Liver (tissue), 9 donors: Measurements from ENCODE around the gene TXK. TPM values are rescaled to one million over a fixed set of nuclear protein-coding genes. Genes with fewer than 3 reads are reported as not detected.

Source experiments
- DNase-seq: peaks from one replicate; pipeline ENCODE4 v3.0.0-alpha.2; 2017; ENCODE audit warnings: low spot score
- H3K27ac ChIP-seq, 2 donors: one replicate each; pipeline ENCODE4 v1.7.0; 2013; ENCODE audit warnings: inconsistent platforms in 2 of 2, low read length in 2 of 2, control low read depth in 1 of 2, low read depth in 1 of 2, mild to moderate bottlenecking in 1 of 2
- H3K27me3 ChIP-seq, 4 donors: one replicate each; pipeline versions ENCODE4 v1.6.1 to v1.7.0; 2013; ENCODE audit warnings: low read length in 3 of 4, inconsistent platforms in 1 of 4, mild to moderate bottlenecking in 1 of 4, moderate library complexity in 1 of 4; ENCODE audit not compliant: control insufficient read depth in 4 of 4, insufficient read depth in 4 of 4
- H3K36me3 ChIP-seq, 4 donors: one replicate each; pipeline versions ENCODE4 v1.6.1 to v1.7.0; 2013; ENCODE audit warnings: low read length in 3 of 4, mild to moderate bottlenecking in 3 of 4, low read depth in 1 of 4, moderate library complexity in 1 of 4; ENCODE audit not compliant: control insufficient read depth in 4 of 4, insufficient read depth in 3 of 4
- H3K4me1 ChIP-seq, 4 donors: one replicate each; pipeline versions ENCODE4 v1.6.1 to v1.7.0; 2013; ENCODE audit warnings: low read length in 3 of 4, mild to moderate bottlenecking in 3 of 4, moderate library complexity in 1 of 4; ENCODE audit not compliant: control insufficient read depth in 4 of 4, insufficient read depth in 4 of 4
- H3K4me3 ChIP-seq, 3 donors: one replicate each; pipeline versions ENCODE4 v1.6.1 to v1.7.0; 2013; ENCODE audit warnings: low read length in 3 of 3, control low read depth in 1 of 3, low read depth in 1 of 3, mild to moderate bottlenecking in 1 of 3
- H3K9ac ChIP-seq, 2 donors: one replicate each; pipeline ENCODE4 v1.7.0; 2013; ENCODE audit warnings: low read length in 2 of 2, mild to moderate bottlenecking in 2 of 2, moderate library complexity in 2 of 2, control low read depth in 1 of 2, low read depth in 1 of 2
- H3K9me3 ChIP-seq, 4 donors: one replicate each; pipeline versions ENCODE4 v1.6.1 to v1.7.0; 2013; ENCODE audit warnings: low read length in 3 of 4; ENCODE audit not compliant: control insufficient read depth in 4 of 4
- ATF3 ChIP-seq: IDR thresholded peaks from 2 replicates; pipeline ENCODE4 v1.6.1; 2016; ENCODE audit warnings: antibody characterized with exemption
- EGR1 ChIP-seq, 2 donors: IDR thresholded peaks; 2 replicates each; pipeline ENCODE4 v1.6.1; 2016 to 2018; ENCODE audit warnings: antibody characterized with exemption in 2 of 2, low read depth in 2 of 2
- FOXA1 ChIP-seq: IDR thresholded peaks from 2 replicates; pipeline ENCODE4 v1.6.1; 2016; ENCODE audit warnings: antibody characterized with exemption
- FOXA2 ChIP-seq: IDR thresholded peaks from 2 replicates; pipeline ENCODE4 v1.6.1; 2016; ENCODE audit warnings: antibody characterized with exemption
- GABPA ChIP-seq, 2 donors: IDR thresholded peaks in 1 of 2; conservative IDR thresholded peaks in 1 of 2; 2 replicates each; pipeline ENCODE4 v1.6.1; 2016; ENCODE audit warnings: antibody characterized with exemption in 2 of 2, mild to moderate bottlenecking in 1 of 2, moderate library complexity in 1 of 2
- HNF4A ChIP-seq, 2 donors: conservative IDR thresholded peaks; 2 replicates each; pipeline ENCODE4 v1.6.1; 2016; ENCODE audit warnings: antibody characterized with exemption in 2 of 2, mild to moderate bottlenecking in 2 of 2
- HNF4G ChIP-seq: IDR thresholded peaks from 2 replicates; pipeline ENCODE4 v1.6.1; 2016; ENCODE audit warnings: antibody characterized with exemption
- JUND ChIP-seq, 2 donors: IDR thresholded peaks; 2 replicates each; pipeline ENCODE4 v1.6.1; 2016; ENCODE audit warnings: antibody characterized with exemption in 2 of 2
- MAX ChIP-seq: IDR thresholded peaks from 2 replicates; pipeline ENCODE4 v1.6.1; 2016; ENCODE audit warnings: antibody characterized with exemption
- NR2F2 ChIP-seq: IDR thresholded peaks from 2 replicates; pipeline ENCODE4 v1.6.1; 2016; ENCODE audit warnings: antibody characterized with exemption
- RAD21 ChIP-seq, 2 donors: IDR thresholded peaks; 2 replicates each; pipeline ENCODE4 v1.6.1; 2016; ENCODE audit warnings: antibody characterized with exemption in 2 of 2, mild to moderate bottlenecking in 2 of 2
- RXRA ChIP-seq, 2 donors: IDR thresholded peaks; 2 replicates each; pipeline ENCODE4 v1.6.1; 2017 to 2018; ENCODE audit warnings: antibody characterized with exemption in 2 of 2, mild to moderate bottlenecking in 1 of 2
- SP1 ChIP-seq: IDR thresholded peaks from 2 replicates; pipeline ENCODE4 v1.6.1; 2018; ENCODE audit warnings: antibody characterized with exemption, mild to moderate bottlenecking
- TAF1 ChIP-seq: conservative IDR thresholded peaks from 2 replicates; pipeline ENCODE4 v1.6.1; 2016; ENCODE audit warnings: antibody characterized with exemption, mild to moderate bottlenecking
- YY1 ChIP-seq: IDR thresholded peaks from 2 replicates; pipeline ENCODE4 v1.6.1; 2016; ENCODE audit warnings: antibody characterized with exemption, mild to moderate bottlenecking
- ZBTB33 ChIP-seq: IDR thresholded peaks from 2 replicates; pipeline ENCODE4 v1.6.1; 2016; ENCODE audit warnings: antibody characterized with exemption
- whole genome bisulfite sequencing: extraction: QIAGEN DNeasy Blood & Tissue Kit; methylation state at CpG from one replicate; pipeline ENCODE4 v1.1.7; 2013; 5-methylcytosine and 5-hydroxymethylcytosine counted together
- polyA plus RNA-seq, 2 donors: library from polyadenylated mRNA; stranded (reverse) in 1 of 2; unstranded in 1 of 2; fragments of 200-250 nt in 1 of 2; fragments of >200 nt in 1 of 2; fragmentation: Nextera tagmentation in 1 of 2; extraction: Ambion mirVana in 1 of 2; gene quantifications; one replicate each; pipeline versions ENCODE4 v1.2.1 to v1.2.3, GENCODE V29; 2013 to 2015
- total RNA-seq, 2 donors: library from RNA; depleted of rRNA; stranded (reverse); fragments of >200 nt; gene quantifications; one replicate each; pipeline ENCODE4 v1.2.3, GENCODE V29; 2014
- TF ChIP-seq, protein P1 (sequence below): fragments of 150-350 bp; IDR thresholded peaks from 2 replicates; pipeline ENCODE4 v1.5.1; 2017; ENCODE audit warnings: improper control_type of control experiment, low read depth, low read length; ENCODE audit not compliant: missing input control
- TF ChIP-seq, protein P2 (sequence below): IDR thresholded peaks from 2 replicates; pipeline ENCODE4 v1.6.1; 2016; ENCODE audit warnings: antibody characterized with exemption, mild to moderate bottlenecking
- donor health status: healthy.
- donor health status: healthy.
- donor health status: healthy.
- donor health status: healthy.
- donor health status: healthy.

Gene TXK
- total and polyA plus RNA-seq, 4 donors = 0.43 to 4.9 (median 1.4) TPM

DNA sequence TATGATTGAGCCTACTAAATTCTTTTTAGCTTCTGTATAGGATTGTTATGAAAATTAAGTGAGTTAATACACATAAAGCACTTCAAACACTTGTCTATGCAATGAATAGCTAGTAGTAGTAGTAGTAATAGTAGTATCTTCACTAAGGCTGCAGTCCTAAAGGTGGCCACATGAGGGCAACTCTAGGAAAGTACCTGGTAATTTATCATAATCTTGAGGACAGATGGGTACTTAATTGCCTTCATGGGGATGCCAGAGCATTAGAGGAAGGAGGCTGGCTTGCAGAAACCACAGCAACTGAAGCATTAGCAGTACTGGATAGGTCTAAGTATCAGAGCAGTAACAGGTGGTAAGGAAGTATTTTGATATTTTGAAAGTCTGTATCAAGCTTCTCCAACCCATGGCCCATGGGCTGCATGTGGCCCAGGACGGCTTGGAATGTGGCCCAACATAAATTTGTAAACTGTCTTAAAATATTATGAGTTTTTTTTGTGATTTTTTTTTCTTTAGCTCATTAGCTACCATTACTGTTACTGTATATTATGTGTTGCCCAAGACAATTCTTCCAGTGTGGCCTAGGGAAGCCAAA lies 100.1 kb downstream of the TXK start:
- DNase-seq = no peak
- peaks cover 9 to 29% (median 11%) of the 10 kb centered on the region in 4 donors for H3K4me1 ChIP-seq
- WGBS = 96% methylated on average over 1 of the region's 1 CpG
- no peak overlapping the region for H3K9ac ChIP-seq
- TF ChIP-seq, protein P1, sequence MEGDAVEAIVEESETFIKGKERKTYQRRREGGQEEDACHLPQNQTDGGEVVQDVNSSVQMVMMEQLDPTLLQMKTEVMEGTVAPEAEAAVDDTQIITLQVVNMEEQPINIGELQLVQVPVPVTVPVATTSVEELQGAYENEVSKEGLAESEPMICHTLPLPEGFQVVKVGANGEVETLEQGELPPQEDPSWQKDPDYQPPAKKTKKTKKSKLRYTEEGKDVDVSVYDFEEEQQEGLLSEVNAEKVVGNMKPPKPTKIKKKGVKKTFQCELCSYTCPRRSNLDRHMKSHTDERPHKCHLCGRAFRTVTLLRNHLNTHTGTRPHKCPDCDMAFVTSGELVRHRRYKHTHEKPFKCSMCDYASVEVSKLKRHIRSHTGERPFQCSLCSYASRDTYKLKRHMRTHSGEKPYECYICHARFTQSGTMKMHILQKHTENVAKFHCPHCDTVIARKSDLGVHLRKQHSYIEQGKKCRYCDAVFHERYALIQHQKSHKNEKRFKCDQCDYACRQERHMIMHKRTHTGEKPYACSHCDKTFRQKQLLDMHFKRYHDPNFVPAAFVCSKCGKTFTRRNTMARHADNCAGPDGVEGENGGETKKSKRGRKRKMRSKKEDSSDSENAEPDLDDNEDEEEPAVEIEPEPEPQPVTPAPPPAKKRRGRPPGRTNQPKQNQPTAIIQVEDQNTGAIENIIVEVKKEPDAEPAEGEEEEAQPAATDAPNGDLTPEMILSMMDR = peak; percentile 55
- TF ChIP-seq NR2F2 = no peak
- TF ChIP-seq YY1 = no peak
- TF ChIP-seq RAD21 (IDR thresholded peaks at IDR 0.05) = peak; percentile 56 to 77
- no peaks in the 10 kb centered on the region for H3K9me3 ChIP-seq
- no peak overlapping the region for H3K4me3 ChIP-seq
- H3K27me3 ChIP-seq = no peaks in the 10 kb centered on the region
- H3K27ac ChIP-seq = peak overlapping the region; percentile 79 to 86
- H3K36me3 ChIP-seq = peaks cover 0 to 5% (median 2%) of the 10 kb centered on the region in 4 donors

DNA sequence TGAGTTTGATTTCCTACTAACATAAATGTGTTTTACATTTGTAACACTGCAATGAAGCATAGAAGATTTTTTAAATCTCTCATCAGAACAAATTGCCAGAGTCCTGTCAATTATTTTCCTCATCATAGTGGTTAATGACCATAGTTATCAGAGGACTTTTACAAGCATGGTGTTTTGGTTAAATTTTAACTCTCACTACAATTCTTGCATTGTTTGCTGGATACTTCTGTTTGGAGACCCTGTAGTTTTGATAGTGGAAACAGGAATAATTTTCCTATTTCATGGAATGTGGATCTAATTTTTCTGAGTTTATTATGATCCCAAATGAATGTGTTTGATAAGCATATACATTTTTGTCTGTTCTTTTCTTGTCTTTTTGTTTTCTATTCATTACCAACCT lies 100.6 kb downstream of the TXK start:
- no peaks in the 10 kb centered on the region for H3K9me3 ChIP-seq
- TF ChIP-seq TAF1 = no peak
- H3K27ac ChIP-seq = peak overlapping the region; percentile 79 to 86
- no peak overlapping the region for H3K4me3 ChIP-seq
- H3K9ac ChIP-seq = peak overlapping the region in 1 of 2 donors; percentile 33
- H3K4me1 ChIP-seq = peaks cover 9 to 25% (median 11%) of the 10 kb centered on the region in 4 donors
- H3K36me3 ChIP-seq = peaks cover 0 to 5% (median 2%) of the 10 kb centered on the region in 4 donors
- H3K27me3 ChIP-seq = no peaks in the 10 kb centered on the region
- DNase-seq = no peak

- TF ChIP-seq, protein P2, sequence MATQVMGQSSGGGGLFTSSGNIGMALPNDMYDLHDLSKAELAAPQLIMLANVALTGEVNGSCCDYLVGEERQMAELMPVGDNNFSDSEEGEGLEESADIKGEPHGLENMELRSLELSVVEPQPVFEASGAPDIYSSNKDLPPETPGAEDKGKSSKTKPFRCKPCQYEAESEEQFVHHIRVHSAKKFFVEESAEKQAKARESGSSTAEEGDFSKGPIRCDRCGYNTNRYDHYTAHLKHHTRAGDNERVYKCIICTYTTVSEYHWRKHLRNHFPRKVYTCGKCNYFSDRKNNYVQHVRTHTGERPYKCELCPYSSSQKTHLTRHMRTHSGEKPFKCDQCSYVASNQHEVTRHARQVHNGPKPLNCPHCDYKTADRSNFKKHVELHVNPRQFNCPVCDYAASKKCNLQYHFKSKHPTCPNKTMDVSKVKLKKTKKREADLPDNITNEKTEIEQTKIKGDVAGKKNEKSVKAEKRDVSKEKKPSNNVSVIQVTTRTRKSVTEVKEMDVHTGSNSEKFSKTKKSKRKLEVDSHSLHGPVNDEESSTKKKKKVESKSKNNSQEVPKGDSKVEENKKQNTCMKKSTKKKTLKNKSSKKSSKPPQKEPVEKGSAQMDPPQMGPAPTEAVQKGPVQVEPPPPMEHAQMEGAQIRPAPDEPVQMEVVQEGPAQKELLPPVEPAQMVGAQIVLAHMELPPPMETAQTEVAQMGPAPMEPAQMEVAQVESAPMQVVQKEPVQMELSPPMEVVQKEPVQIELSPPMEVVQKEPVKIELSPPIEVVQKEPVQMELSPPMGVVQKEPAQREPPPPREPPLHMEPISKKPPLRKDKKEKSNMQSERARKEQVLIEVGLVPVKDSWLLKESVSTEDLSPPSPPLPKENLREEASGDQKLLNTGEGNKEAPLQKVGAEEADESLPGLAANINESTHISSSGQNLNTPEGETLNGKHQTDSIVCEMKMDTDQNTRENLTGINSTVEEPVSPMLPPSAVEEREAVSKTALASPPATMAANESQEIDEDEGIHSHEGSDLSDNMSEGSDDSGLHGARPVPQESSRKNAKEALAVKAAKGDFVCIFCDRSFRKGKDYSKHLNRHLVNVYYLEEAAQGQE = no peak
- TF ChIP-seq SP1 (peak; percentile 56), HNF4A (conservative IDR thresholded peaks at IDR 0.05) (peak; percentile 79 to 82), FOXA1 (no peak), HNF4G (peak; percentile 12), ZBTB33 (no peak), RXRA (IDR thresholded peaks at IDR 0.05) (no peak), MAX (no peak), YY1 (no peak), ATF3 (peak; percentile 86), FOXA2 (no peak), TAF1 (no peak), EGR1 (IDR thresholded peaks at IDR 0.05; ENCODE audit: low read depth in 2 of 2) (no peak), NR2F2 (no peak), GABPA (IDR thresholded peaks at IDR 0.05 in 1 of 2, conservative IDR thresholded peaks at IDR 0.05 in 1 of 2) (no peak), JUND (IDR thresholded peaks at IDR 0.05) (peak; percentile 95 to 96), RAD21 (IDR thresholded peaks at IDR 0.05) (peak in 1 of 2 donors; percentile 7)
- TF ChIP-seq, protein P1 = no peak
- peaks cover 9 to 21% (median 11%) of the 10 kb centered on the region in 4 donors for H3K4me1 ChIP-seq
- H3K36me3 ChIP-seq = peaks cover 0 to 9% (median 3%) of the 10 kb centered on the region in 4 donors
- H3K27me3 ChIP-seq = no peaks in the 10 kb centered on the region
- no peaks in the 10 kb centered on the region for H3K9me3 ChIP-seq
- H3K27ac ChIP-seq = peak overlapping the region; percentile 79 to 86
- DNase-seq = no peak
- no peak overlapping the region for H3K4me3 ChIP-seq
- H3K9ac ChIP-seq = peak overlapping the region in 1 of 2 donors; percentile 71
Observed at GRCh38 chr4:48032721-48033120, 101.3 kb downstream of the TXK start.
